SK-N-SH (cell line): ENCODE results near the gene BBS9. TPM values are rescaled to one million over a fixed set of nuclear protein-coding genes. Genes with fewer than 3 reads are reported as not detected.

ENCODE experiments used
- CTCF ChIA-PET: fragments of 300-600, 350-600 bp; formaldehyde crosslinking; extraction: SDS; loops from one replicate; lab custom pipeline; 2021; lab: Yijun Ruan, JAX
- POLR2A ChIA-PET: fragments of 350-600 bp; sonication (Branson Sonifier 250); formaldehyde crosslinking; extraction: SDS; loops from one replicate; lab custom pipeline; 2020; ENCODE audit warnings: antibody characterized with exemption, inconsistent platforms; lab: Yijun Ruan, JAX
- DNase-seq: peaks from one replicate; pipeline ENCODE4 v3.0.0; 2012
- H2AFZ ChIP-seq: fragments of 200-600 bp; sonication (generic); 2 replicates; pipeline ENCODE4 v1.8.1; 2016; ENCODE audit warnings: antibody characterized with exemption, mild to moderate bottlenecking, low read depth
- H3F3A ChIP-seq: fragments of 200-600 bp; sonication (generic); replicated peaks from 2 replicates; pipeline ENCODE3; 2016; ENCODE audit warnings: antibody characterized with exemption, mild to moderate bottlenecking; ENCODE audit not compliant: insufficient read depth
- H3K27ac ChIP-seq, 2 experiments: fragments of 200-500 bp in 1 of 2; fragments of 200-600 bp in 1 of 2; sonication (Bioruptor generic) in 1 of 2; sonication (generic), shearing (Covaris generic) in 1 of 2; 2 replicates each; pipeline versions ENCODE4 v1.5.1 to v1.6.1; 2014 to 2016; ENCODE audit warnings: low read depth in 2 of 2, inconsistent platforms in 1 of 2, low read length in 1 of 2, mild to moderate bottlenecking in 1 of 2, mixed read lengths in 1 of 2
- H3K27me3 ChIP-seq: fragments of 200-600 bp; sonication (generic), shearing (Covaris generic); 2 replicates; pipeline ENCODE4 v1.6.1; 2016; ENCODE audit warnings: mixed run types; ENCODE audit not compliant: insufficient read depth
- H3K36me3 ChIP-seq, 2 experiments: fragments of 200-500 bp in 1 of 2; fragments of 200-600 bp in 1 of 2; sonication (Bioruptor generic) in 1 of 2; sonication (generic) in 1 of 2; replicated peaks in 1 of 2; 2 replicates each; pipeline versions ENCODE3 to v1.5.1; 2014 to 2016; ENCODE audit warnings: low read length in 1 of 2, mild to moderate bottlenecking in 1 of 2; ENCODE audit not compliant: insufficient read depth in 2 of 2, control insufficient read depth in 1 of 2
- H3K4me1 ChIP-seq, 2 experiments: fragments of 200-500 bp in 1 of 2; fragments of 200-600 bp in 1 of 2; sonication (Bioruptor generic) in 1 of 2; sonication (generic), shearing (Covaris generic) in 1 of 2; 2 replicates each; pipeline versions ENCODE4 v1.5.1 to v1.6.1; 2014 to 2016; ENCODE audit warnings: low read depth in 1 of 2, low read length in 1 of 2, mixed run types in 1 of 2; ENCODE audit not compliant: insufficient read depth in 2 of 2, control insufficient read depth in 1 of 2
- H3K4me2 ChIP-seq: fragments of 200-600 bp; sonication (generic), shearing (Covaris generic); 2 replicates; pipeline ENCODE4 v1.6.1; 2017; ENCODE audit warnings: mixed run types
- H3K4me3 ChIP-seq, 2 experiments: fragments of 200-500 bp in 1 of 2; fragments of 200-600 bp in 1 of 2; sonication (Bioruptor generic) in 1 of 2; sonication (generic), shearing (Covaris generic) in 1 of 2; 2 replicates each; pipeline versions ENCODE4 v1.5.1 to v1.8.1; 2014 to 2016; ENCODE audit warnings: low read depth in 2 of 2, inconsistent platforms in 1 of 2, low read length in 1 of 2, mild to moderate bottlenecking in 1 of 2, mixed read lengths in 1 of 2, moderate library complexity in 1 of 2
- H3K79me2 ChIP-seq: fragments of 200-600 bp; sonication (generic); 2 replicates; pipeline ENCODE4 v1.8.1; 2017; ENCODE audit warnings: mild to moderate bottlenecking; ENCODE audit not compliant: insufficient read depth
- H3K9ac ChIP-seq: fragments of 200-600 bp; sonication (generic); 2 replicates; pipeline ENCODE4 v1.6.1; 2017; ENCODE audit warnings: mixed run types
- H3K9me2 ChIP-seq: fragments of 200-600 bp; sonication (generic); 2 replicates; pipeline ENCODE4 v1.6.1; 2017; ENCODE audit warnings: mixed run types
- H3K9me3 ChIP-seq: fragments of 200-600 bp; sonication (generic); 2 replicates; pipeline ENCODE4 v1.6.1; 2017; ENCODE audit warnings: mixed run types, mild to moderate bottlenecking, moderate library complexity
- H4K20me1 ChIP-seq: fragments of 200-600 bp; sonication (generic); 2 replicates; pipeline ENCODE4 v1.6.1; 2017; ENCODE audit warnings: mild to moderate bottlenecking, mixed run types; ENCODE audit not compliant: insufficient read depth
- CHD2 ChIP-seq: fragments of 150-350 bp; IDR thresholded peaks from 2 replicates; pipeline ENCODE4 v1.6.1; 2018; ENCODE audit warnings: low read length; ENCODE audit not compliant: partially characterized antibody
- EP300 ChIP-seq, 2 experiments: IDR thresholded peaks; 2 replicates each; pipeline versions ENCODE4 v1.4.0 to v1.6.1; 2012; ENCODE audit warnings: borderline replicate concordance in 1 of 2, low read depth in 1 of 2, low read length in 1 of 2
- EZH2phosphoT487 ChIP-seq: fragments of 200-600 bp; sonication (generic); IDR thresholded peaks from 2 replicates; pipeline ENCODE4 v1.6.1; 2017; ENCODE audit warnings: low read depth, mixed run types, mild to moderate bottlenecking, antibody characterized with exemption, moderate library complexity, borderline replicate concordance
- FOSL2 ChIP-seq: IDR thresholded peaks from 2 replicates; pipeline ENCODE4 v1.4.0; 2012; ENCODE audit warnings: low read depth, mild to moderate bottlenecking, moderate library complexity, borderline replicate concordance
- FOXM1 ChIP-seq: IDR thresholded peaks from 2 replicates; pipeline ENCODE4 v1.4.0; 2012; ENCODE audit warnings: low read depth, mild to moderate bottlenecking
- GABPA ChIP-seq: IDR thresholded peaks from 2 replicates; pipeline ENCODE4 v1.4.0; 2012; ENCODE audit warnings: low read depth, mild to moderate bottlenecking
- MEF2A ChIP-seq: IDR thresholded peaks from 2 replicates; pipeline ENCODE4 v1.4.0; 2012; ENCODE audit warnings: low read depth, borderline replicate concordance
- MXI1 ChIP-seq: IDR thresholded peaks from 2 replicates; pipeline ENCODE4 v1.6.1; 2012; ENCODE audit warnings: mild to moderate bottlenecking, low read depth, low read length, improper control_type of control experiment
- NFIC ChIP-seq: IDR thresholded peaks from 2 replicates; pipeline ENCODE4 v1.4.0; 2012; ENCODE audit warnings: borderline replicate concordance
- NRF1 ChIP-seq: IDR thresholded peaks from 2 replicates; pipeline ENCODE4 v1.6.1; 2012; ENCODE audit warnings: low read depth, mild to moderate bottlenecking, low read length
- RAD21 ChIP-seq: IDR thresholded peaks from 2 replicates; pipeline ENCODE4 v1.6.1; 2012; ENCODE audit warnings: mild to moderate bottlenecking, low read length
- RXRA ChIP-seq: IDR thresholded peaks from 2 replicates; pipeline ENCODE4 v1.4.0; 2012; ENCODE audit warnings: low read depth, mild to moderate bottlenecking, borderline replicate concordance
- TAF1 ChIP-seq: IDR thresholded peaks from 2 replicates; pipeline ENCODE4 v1.6.1; 2012; ENCODE audit warnings: low read depth, mild to moderate bottlenecking, low read length, moderate library complexity, borderline replicate concordance
- WGBS: methylation state at CpG from one replicate; pipeline ENCODE4 v1.1.6; 2017; ENCODE audit warnings: low lambda C conversion rate; 5-methylcytosine and 5-hydroxymethylcytosine counted together
- polyA plus RNA-seq, 3 experiments: library from polyadenylated mRNA; depleted of rRNA; stranded (reverse); fragments of >200 nt; gene quantifications; 2 replicates each; pipeline ENCODE4 v1.2.3, GENCODE V29; 2012
- TF ChIP-seq, protein P1 (sequence below): fragments of 200-600 bp; sonication (generic); IDR thresholded peaks from 2 replicates; pipeline ENCODE4 v1.6.1; 2017; ENCODE audit warnings: antibody characterized with exemption, mild to moderate bottlenecking, moderate library complexity
- TF ChIP-seq, protein P2 (sequence below): IDR thresholded peaks from 2 replicates; pipeline ENCODE4 v1.4.0; 2012; ENCODE audit warnings: low read depth, borderline replicate concordance
- TF ChIP-seq, protein P3 (sequence below): IDR thresholded peaks from 2 replicates; pipeline ENCODE4 v1.6.1; 2012; ENCODE audit warnings: mild to moderate bottlenecking, low read depth, low read length, moderate library complexity
- TF ChIP-seq, protein P4 (sequence below): IDR thresholded peaks from 2 replicates; pipeline ENCODE4; 2012
- TF ChIP-seq, protein P5 (sequence below): IDR thresholded peaks from 2 replicates; pipeline ENCODE4 v1.4.0; 2012; ENCODE audit warnings: low read depth
- TF ChIP-seq, protein P6 (sequence below): fragments of 150-350 bp; IDR thresholded peaks from 2 replicates; pipeline ENCODE4 v1.6.1; 2016; ENCODE audit warnings: mild to moderate bottlenecking, low read depth, low read length

Gene BBS9
- polyA plus RNA-seq, 1 of the 3 experiments (the other 2 are of a cell fraction): 7.5 TPM

DNA sequence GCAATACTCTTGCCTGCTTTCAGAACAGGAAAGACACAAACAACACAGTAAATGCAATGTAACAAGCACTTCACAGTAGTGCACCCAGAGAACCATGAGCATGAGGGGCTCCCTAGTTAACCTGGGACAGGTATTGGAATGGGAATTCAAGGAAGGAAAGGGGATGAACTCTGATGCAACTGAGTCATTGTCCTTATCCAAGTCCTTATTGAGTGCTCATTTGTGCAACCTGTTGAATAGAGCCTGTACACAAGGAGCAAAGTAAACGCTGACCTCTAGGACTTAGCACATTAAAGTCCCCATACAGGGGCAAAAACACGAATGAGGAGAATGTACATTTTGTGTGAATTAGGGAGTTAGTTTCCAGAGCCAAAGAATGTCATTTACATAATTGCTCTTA is 499.5 kb downstream of the BBS9 start (continued):
- no peak for TF ChIP-seq EZH2phosphoT487
- no peak for TF ChIP-seq MXI1

DNA sequence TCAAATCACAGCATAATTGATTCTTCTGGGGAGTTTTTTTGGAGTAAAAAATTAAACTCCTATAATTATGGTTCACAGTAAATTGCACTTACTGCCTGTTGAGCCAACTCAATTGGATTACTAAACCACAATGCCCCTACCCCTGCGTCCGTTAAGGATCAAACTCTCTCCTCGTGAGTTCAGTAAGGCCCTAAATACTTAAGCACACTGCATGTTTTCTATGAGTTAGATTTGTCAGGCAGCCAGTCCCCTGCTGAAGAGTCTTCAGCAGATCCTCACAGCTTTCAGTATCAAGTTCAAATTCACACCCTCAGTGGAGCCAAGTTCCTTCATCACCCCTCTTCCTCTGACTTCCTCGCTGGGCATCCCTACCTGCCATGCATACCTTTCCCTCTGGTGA is 501.0 kb downstream of the BBS9 start:
- WGBS: 83% methylated on average over 4 of the region's 4 CpGs
- no peak overlapping the region for H3K9ac ChIP-seq

More for the DNA sequence above, 501.0 kb downstream of the BBS9 start:
- Histone ChIP-seq H3K79me2 (no peaks in the 10 kb centered on the region), H3K4me1 (no peaks in the 10 kb centered on the region), H3K27ac (no peak overlapping the region), H3K4me2 (no peak overlapping the region), H3K4me3 (no peak overlapping the region), H3K36me3 (no peaks in the 10 kb centered on the region)
- TF ChIP-seq, protein P1, sequence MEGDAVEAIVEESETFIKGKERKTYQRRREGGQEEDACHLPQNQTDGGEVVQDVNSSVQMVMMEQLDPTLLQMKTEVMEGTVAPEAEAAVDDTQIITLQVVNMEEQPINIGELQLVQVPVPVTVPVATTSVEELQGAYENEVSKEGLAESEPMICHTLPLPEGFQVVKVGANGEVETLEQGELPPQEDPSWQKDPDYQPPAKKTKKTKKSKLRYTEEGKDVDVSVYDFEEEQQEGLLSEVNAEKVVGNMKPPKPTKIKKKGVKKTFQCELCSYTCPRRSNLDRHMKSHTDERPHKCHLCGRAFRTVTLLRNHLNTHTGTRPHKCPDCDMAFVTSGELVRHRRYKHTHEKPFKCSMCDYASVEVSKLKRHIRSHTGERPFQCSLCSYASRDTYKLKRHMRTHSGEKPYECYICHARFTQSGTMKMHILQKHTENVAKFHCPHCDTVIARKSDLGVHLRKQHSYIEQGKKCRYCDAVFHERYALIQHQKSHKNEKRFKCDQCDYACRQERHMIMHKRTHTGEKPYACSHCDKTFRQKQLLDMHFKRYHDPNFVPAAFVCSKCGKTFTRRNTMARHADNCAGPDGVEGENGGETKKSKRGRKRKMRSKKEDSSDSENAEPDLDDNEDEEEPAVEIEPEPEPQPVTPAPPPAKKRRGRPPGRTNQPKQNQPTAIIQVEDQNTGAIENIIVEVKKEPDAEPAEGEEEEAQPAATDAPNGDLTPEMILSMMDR: no peak
- TF ChIP-seq, protein P2, sequence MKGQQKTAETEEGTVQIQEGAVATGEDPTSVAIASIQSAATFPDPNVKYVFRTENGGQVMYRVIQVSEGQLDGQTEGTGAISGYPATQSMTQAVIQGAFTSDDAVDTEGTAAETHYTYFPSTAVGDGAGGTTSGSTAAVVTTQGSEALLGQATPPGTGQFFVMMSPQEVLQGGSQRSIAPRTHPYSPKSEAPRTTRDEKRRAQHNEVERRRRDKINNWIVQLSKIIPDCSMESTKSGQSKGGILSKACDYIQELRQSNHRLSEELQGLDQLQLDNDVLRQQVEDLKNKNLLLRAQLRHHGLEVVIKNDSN: no peak
- no peak for TF ChIP-seq EP300 (IDR thresholded peaks at IDR 0.05; ENCODE audit: borderline replicate concordance in 1 of 2, low read depth in 1 of 2, low read length in 1 of 2)
- TF ChIP-seq, protein P3, sequence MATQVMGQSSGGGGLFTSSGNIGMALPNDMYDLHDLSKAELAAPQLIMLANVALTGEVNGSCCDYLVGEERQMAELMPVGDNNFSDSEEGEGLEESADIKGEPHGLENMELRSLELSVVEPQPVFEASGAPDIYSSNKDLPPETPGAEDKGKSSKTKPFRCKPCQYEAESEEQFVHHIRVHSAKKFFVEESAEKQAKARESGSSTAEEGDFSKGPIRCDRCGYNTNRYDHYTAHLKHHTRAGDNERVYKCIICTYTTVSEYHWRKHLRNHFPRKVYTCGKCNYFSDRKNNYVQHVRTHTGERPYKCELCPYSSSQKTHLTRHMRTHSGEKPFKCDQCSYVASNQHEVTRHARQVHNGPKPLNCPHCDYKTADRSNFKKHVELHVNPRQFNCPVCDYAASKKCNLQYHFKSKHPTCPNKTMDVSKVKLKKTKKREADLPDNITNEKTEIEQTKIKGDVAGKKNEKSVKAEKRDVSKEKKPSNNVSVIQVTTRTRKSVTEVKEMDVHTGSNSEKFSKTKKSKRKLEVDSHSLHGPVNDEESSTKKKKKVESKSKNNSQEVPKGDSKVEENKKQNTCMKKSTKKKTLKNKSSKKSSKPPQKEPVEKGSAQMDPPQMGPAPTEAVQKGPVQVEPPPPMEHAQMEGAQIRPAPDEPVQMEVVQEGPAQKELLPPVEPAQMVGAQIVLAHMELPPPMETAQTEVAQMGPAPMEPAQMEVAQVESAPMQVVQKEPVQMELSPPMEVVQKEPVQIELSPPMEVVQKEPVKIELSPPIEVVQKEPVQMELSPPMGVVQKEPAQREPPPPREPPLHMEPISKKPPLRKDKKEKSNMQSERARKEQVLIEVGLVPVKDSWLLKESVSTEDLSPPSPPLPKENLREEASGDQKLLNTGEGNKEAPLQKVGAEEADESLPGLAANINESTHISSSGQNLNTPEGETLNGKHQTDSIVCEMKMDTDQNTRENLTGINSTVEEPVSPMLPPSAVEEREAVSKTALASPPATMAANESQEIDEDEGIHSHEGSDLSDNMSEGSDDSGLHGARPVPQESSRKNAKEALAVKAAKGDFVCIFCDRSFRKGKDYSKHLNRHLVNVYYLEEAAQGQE: no peak
- TF ChIP-seq RAD21: no peak
- TF ChIP-seq, protein P4, sequence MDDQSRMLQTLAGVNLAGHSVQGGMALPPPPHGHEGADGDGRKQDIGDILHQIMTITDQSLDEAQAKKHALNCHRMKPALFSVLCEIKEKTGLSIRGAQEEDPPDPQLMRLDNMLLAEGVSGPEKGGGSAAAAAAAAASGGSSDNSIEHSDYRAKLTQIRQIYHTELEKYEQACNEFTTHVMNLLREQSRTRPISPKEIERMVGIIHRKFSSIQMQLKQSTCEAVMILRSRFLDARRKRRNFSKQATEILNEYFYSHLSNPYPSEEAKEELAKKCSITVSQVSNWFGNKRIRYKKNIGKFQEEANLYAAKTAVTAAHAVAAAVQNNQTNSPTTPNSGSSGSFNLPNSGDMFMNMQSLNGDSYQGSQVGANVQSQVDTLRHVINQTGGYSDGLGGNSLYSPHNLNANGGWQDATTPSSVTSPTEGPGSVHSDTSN: no peak
- TF ChIP-seq NFIC: no peak
- TF ChIP-seq GABPA: no peak
- TF ChIP-seq MEF2A: no peak
- no peak for TF ChIP-seq RXRA
- TF ChIP-seq TAF1: no peak
- no peak for TF ChIP-seq FOSL2
- TF ChIP-seq NRF1: no peak
- no peak for TF ChIP-seq FOXM1
- TF ChIP-seq, protein P5, sequence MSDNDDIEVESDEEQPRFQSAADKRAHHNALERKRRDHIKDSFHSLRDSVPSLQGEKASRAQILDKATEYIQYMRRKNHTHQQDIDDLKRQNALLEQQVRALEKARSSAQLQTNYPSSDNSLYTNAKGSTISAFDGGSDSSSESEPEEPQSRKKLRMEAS: no peak
- no peak for TF ChIP-seq CHD2
- TF ChIP-seq, protein P6, sequence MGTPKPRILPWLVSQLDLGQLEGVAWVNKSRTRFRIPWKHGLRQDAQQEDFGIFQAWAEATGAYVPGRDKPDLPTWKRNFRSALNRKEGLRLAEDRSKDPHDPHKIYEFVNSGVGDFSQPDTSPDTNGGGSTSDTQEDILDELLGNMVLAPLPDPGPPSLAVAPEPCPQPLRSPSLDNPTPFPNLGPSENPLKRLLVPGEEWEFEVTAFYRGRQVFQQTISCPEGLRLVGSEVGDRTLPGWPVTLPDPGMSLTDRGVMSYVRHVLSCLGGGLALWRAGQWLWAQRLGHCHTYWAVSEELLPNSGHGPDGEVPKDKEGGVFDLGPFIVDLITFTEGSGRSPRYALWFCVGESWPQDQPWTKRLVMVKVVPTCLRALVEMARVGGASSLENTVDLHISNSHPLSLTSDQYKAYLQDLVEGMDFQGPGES: no peak
- TF ChIP-seq, all 33 proteins: peak for 0
- ChIA-PET POLR2A (no interaction called here), CTCF (no interaction called here)
- H2AFZ ChIP-seq: no peak overlapping the region
- H3K27me3 ChIP-seq: no peaks in the 10 kb centered on the region
- H4K20me1 ChIP-seq: no peaks in the 10 kb centered on the region
- no peaks in the 10 kb centered on the region for H3K9me2 ChIP-seq
- no peaks in the 10 kb centered on the region for H3K9me3 ChIP-seq
- DNase-seq: no peak
- H3F3A ChIP-seq: no peaks in the 10 kb centered on the region
